HepG2 (cell line): Measurements from ENCODE around the gene ANKFY1.

Experiments used
- RFX5 ChIP-seq: IDR thresholded peaks from 2 replicates; pipeline ENCODE4 v1.6.1; 2011; ENCODE audit warnings: low read depth, low read length, improper control_type of control experiment
- SMAD3 ChIP-seq: sonication (generic); formaldehyde crosslinking; IDR thresholded peaks from 2 replicates; pipeline ENCODE4 v1.4.0; 2020; ENCODE audit warnings: missing genetic modification reagents
- TF ChIP-seq, protein P1 (sequence below): sonication (generic); IDR thresholded peaks from 2 replicates; pipeline ENCODE4 v1.6.1; 2016; ENCODE audit warnings: low read depth, borderline replicate concordance
- TF ChIP-seq, protein P2 (sequence below): sonication (generic); formaldehyde crosslinking; IDR thresholded peaks from 2 replicates; pipeline ENCODE4 v1.5.0; 2020; ENCODE audit warnings: mild to moderate bottlenecking, missing genetic modification reagents, moderate library complexity
- TF ChIP-seq, protein P3 (sequence below), 2 experiments: sonication (generic) in 1 of 2; formaldehyde crosslinking in 1 of 2; IDR thresholded peaks; 2 replicates each; pipeline versions ENCODE4 v1.5.1 to v1.6.1; 2011 to 2020; ENCODE audit warnings: borderline replicate concordance in 1 of 2, low read depth in 1 of 2, low read length in 1 of 2, mild to moderate bottlenecking in 1 of 2, missing genetic modification reagents in 1 of 2, moderate library complexity in 1 of 2
- TF ChIP-seq, protein P4 (sequence below): sonication (generic); formaldehyde crosslinking; IDR thresholded peaks from 2 replicates; pipeline ENCODE4 v1.4.0; 2020; ENCODE audit warnings: missing genetic modification reagents, borderline replicate concordance
- TF ChIP-seq, protein P5 (sequence below), 2 experiments: fragments of 450-650 bp in 1 of 2; sonication (generic) in 1 of 2; formaldehyde crosslinking in 1 of 2; IDR thresholded peaks; 2 replicates each; pipeline versions ENCODE4 v1.6.1 to v1.8.0; 2016 to 2022; ENCODE audit warnings: antibody characterized with exemption in 1 of 2, mild to moderate bottlenecking in 1 of 2, missing genetic modification reagents in 1 of 2

DNA sequence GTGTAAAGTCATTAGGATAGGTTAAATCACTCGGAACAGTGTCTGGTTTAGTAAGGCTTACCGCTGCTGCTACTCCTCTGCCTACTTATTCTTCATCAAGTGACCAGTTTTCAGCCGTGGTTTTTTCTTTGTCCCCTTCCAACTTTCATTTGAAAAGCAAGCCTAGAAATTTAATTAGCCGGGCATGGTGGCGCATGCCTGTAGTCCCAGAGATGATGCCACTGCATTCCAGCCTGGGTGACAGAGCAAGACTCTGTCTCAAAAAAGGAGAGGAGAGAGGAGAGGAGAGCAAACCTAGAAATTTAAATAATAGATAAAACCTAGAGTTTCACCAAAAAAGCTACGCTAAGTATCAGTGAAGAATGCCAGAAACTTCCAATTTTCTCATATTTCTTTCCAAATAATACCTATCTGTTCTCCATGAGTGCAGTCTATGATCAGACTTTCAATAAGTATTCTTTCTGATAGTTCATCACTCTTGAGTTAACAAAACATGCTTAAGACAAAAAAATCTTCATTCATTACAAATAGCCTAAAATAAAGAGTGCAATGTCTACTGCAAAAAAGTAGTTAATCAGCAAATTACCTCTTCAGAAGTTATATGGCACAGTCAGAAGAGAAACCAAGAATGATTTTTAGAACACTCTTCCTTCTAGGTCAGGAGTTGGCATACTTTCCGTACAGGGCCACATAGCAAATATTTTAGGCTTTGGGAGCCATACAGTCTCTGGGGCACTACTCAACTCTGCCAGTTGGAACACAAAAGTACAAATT lies 15.1 kb downstream of the ANKFY1 start:
- TF ChIP-seq RFX5 (no peak), SMAD3 (no peak)
- TF ChIP-seq, protein P1, sequence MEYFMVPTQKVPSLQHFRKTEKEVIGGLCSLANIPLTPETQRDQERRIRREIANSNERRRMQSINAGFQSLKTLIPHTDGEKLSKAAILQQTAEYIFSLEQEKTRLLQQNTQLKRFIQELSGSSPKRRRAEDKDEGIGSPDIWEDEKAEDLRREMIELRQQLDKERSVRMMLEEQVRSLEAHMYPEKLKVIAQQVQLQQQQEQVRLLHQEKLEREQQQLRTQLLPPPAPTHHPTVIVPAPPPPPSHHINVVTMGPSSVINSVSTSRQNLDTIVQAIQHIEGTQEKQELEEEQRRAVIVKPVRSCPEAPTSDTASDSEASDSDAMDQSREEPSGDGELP = no peak
- TF ChIP-seq, protein P2, sequence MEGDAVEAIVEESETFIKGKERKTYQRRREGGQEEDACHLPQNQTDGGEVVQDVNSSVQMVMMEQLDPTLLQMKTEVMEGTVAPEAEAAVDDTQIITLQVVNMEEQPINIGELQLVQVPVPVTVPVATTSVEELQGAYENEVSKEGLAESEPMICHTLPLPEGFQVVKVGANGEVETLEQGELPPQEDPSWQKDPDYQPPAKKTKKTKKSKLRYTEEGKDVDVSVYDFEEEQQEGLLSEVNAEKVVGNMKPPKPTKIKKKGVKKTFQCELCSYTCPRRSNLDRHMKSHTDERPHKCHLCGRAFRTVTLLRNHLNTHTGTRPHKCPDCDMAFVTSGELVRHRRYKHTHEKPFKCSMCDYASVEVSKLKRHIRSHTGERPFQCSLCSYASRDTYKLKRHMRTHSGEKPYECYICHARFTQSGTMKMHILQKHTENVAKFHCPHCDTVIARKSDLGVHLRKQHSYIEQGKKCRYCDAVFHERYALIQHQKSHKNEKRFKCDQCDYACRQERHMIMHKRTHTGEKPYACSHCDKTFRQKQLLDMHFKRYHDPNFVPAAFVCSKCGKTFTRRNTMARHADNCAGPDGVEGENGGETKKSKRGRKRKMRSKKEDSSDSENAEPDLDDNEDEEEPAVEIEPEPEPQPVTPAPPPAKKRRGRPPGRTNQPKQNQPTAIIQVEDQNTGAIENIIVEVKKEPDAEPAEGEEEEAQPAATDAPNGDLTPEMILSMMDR (CRISPR knock-in tag) = no peak
- TF ChIP-seq, protein P3, sequence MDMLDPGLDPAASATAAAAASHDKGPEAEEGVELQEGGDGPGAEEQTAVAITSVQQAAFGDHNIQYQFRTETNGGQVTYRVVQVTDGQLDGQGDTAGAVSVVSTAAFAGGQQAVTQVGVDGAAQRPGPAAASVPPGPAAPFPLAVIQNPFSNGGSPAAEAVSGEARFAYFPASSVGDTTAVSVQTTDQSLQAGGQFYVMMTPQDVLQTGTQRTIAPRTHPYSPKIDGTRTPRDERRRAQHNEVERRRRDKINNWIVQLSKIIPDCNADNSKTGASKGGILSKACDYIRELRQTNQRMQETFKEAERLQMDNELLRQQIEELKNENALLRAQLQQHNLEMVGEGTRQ (IDR thresholded peaks at IDR 0.05; ENCODE audit: low read depth, low read length) = no peak
- TF ChIP-seq, protein P3 (CRISPR knock-in tag; IDR thresholded peaks at IDR 0.05; ENCODE audit: borderline replicate concordance) = no peak
- TF ChIP-seq, protein P4, sequence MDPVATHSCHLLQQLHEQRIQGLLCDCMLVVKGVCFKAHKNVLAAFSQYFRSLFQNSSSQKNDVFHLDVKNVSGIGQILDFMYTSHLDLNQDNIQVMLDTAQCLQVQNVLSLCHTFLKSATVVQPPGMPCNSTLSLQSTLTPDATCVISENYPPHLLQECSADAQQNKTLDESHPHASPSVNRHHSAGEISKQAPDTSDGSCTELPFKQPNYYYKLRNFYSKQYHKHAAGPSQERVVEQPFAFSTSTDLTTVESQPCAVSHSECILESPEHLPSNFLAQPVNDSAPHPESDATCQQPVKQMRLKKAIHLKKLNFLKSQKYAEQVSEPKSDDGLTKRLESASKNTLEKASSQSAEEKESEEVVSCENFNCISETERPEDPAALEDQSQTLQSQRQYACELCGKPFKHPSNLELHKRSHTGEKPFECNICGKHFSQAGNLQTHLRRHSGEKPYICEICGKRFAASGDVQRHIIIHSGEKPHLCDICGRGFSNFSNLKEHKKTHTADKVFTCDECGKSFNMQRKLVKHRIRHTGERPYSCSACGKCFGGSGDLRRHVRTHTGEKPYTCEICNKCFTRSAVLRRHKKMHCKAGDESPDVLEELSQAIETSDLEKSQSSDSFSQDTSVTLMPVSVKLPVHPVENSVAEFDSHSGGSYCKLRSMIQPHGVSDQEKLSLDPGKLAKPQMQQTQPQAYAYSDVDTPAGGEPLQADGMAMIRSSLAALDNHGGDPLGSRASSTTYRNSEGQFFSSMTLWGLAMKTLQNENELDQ = no peak
- TF ChIP-seq, protein P5, sequence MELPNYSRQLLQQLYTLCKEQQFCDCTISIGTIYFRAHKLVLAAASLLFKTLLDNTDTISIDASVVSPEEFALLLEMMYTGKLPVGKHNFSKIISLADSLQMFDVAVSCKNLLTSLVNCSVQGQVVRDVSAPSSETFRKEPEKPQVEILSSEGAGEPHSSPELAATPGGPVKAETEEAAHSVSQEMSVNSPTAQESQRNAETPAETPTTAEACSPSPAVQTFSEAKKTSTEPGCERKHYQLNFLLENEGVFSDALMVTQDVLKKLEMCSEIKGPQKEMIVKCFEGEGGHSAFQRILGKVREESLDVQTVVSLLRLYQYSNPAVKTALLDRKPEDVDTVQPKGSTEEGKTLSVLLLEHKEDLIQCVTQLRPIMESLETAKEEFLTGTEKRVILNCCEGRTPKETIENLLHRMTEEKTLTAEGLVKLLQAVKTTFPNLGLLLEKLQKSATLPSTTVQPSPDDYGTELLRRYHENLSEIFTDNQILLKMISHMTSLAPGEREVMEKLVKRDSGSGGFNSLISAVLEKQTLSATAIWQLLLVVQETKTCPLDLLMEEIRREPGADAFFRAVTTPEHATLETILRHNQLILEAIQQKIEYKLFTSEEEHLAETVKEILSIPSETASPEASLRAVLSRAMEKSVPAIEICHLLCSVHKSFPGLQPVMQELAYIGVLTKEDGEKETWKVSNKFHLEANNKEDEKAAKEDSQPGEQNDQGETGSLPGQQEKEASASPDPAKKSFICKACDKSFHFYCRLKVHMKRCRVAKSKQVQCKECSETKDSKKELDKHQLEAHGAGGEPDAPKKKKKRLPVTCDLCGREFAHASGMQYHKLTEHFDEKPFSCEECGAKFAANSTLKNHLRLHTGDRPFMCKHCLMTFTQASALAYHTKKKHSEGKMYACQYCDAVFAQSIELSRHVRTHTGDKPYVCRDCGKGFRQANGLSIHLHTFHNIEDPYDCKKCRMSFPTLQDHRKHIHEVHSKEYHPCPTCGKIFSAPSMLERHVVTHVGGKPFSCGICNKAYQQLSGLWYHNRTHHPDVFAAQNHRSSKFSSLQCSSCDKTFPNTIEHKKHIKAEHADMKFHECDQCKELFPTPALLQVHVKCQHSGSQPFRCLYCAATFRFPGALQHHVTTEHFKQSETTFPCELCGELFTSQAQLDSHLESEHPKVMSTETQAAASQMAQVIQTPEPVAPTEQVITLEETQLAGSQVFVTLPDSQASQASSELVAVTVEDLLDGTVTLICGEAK (IDR thresholded peaks at IDR 0.05) = no peak
- TF ChIP-seq, protein P5 (CRISPR knock-in tag; IDR thresholded peaks at IDR 0.05) = no peak
